ENCODE data around the gene CALML3. TPM values are rescaled to one million over a fixed set of nuclear protein-coding genes. Genes with fewer than 3 reads are reported as not detected.

Gene CALML3
- total and polyA plus RNA-seq, 2 donors (not counting 3 experiments of a cell fraction or from before 2014, with no cell fraction given) = not detected

DNA sequence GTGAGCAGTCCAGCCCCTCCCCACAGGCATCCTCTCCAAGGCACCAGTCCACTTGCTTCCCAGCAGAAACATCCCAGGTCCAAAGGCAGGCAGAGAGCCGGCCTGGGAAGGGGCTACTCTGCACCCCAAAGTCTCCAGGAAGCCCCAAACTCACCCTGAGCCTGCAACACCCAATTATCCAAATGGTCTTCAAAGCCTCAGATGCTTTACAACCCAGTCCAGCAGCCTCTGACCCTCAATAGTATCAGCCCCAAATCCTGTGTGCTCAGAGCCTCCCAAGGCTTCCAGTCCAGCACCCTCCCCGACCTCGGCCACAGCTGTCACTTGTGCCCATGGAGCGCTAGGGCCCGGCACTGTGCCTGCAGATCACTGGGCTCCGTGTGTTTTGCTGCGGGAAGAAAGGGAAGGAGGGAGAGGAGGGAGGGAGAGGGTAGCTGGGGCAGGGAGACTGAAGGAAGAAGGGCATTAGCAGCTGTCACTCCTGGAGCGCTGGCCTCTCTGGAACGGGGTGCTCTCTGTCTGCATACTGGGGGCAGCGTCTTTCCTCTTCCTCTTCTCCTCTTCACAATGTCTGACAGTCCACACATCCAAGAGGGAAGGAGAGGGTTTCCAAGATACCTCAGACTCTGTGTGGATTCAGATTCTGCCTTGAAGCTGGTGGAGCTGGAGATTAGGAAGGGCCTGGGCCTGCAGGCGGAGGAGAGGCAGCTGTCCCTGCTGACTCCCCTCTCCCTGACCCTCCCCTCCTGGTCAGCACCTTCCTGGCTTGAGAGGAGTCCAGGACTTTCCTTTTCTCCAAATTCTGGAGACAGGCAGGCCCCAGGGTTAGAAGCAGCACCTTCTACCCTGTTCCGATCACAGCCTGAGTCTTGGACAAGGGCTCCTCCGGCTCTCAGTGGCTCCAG is 38.6 kb upstream of the CALML3 start:
- Histone ChIP-seq H3K4me3 (replicated peaks in 1 of 3; ENCODE audit: insufficient read depth in 1 of 3, low read depth in 1 of 3, low read length in 3 of 3) (no peak overlapping the region), H3K79me2 (ENCODE audit: control insufficient read depth, insufficient read depth, low read length) (no peaks in the 10 kb centered on the region), H4K20me1 (replicated peaks; ENCODE audit: control insufficient read depth, extremely low read depth, insufficient read depth, low read length) (no peaks in the 10 kb centered on the region), H3K9ac (replicated peaks; ENCODE audit: extremely low read depth, insufficient read depth, low read length) (no peak overlapping the region), H3K9me3 (replicated peaks; ENCODE audit: control insufficient read depth, insufficient read depth, low read length) (no peaks in the 10 kb centered on the region), H3K9me1 (replicated peaks; ENCODE audit: control insufficient read depth, extremely low read depth, insufficient read depth, low read length) (no peaks in the 10 kb centered on the region), H3K36me3 (ENCODE audit: control insufficient read depth in 2 of 2, extremely low read depth in 1 of 2, insufficient read depth in 2 of 2, low read length in 2 of 2) (no peaks in the 10 kb centered on the region), H2AFZ (ENCODE audit: low read depth, low read length) (no peak overlapping the region), H3K27me3 (ENCODE audit: control insufficient read depth in 2 of 2, insufficient read depth in 2 of 2, low read length in 2 of 2) (no peaks in the 10 kb centered on the region), H3K27ac (ENCODE audit: insufficient read depth, low read depth, low read length) (no peak overlapping the region), H3K4me2 (ENCODE audit: insufficient read depth, low read length) (no peak overlapping the region), H3K4me1 (ENCODE audit: control insufficient read depth, extremely low read depth, insufficient read depth, low read length) (no peaks in the 10 kb centered on the region)
- dilution Hi-C loops (cut with MboI; ENCODE audit: extremely low pct_ligation_motif_present, low sequenced_read_pairs) = no loop called here
- DNase-seq (ENCODE audit: low read depth, low spot score) = no peak
- intact Hi-C loops (cut with micrococcal nuclease) = no loop called here
- FAIRE-seq = no peak
- ChIA-PET POLR2A (no interaction called here), CTCF (no interaction called here)
- TF ChIP-seq, protein P1, sequence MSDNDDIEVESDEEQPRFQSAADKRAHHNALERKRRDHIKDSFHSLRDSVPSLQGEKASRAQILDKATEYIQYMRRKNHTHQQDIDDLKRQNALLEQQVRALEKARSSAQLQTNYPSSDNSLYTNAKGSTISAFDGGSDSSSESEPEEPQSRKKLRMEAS (IDR thresholded peaks at IDR 0.05; ENCODE audit: insufficient read depth, insufficient read length) = no peak
- TF ChIP-seq GATA2 (IDR thresholded peaks at IDR 0.05; ENCODE audit: insufficient read depth, insufficient read length, low read depth, low read length) (no peak), EZH2 (IDR thresholded peaks at IDR 0.05; ENCODE audit: borderline replicate concordance, low read depth, low read length, severe bottlenecking) (no peak), MYC (IDR thresholded peaks at IDR 0.05; ENCODE audit: low read depth, low read length) (no peak), JUN (IDR thresholded peaks at IDR 0.05; ENCODE audit: borderline replicate concordance, insufficient read depth, insufficient read length, low read depth) (no peak), FOS (IDR thresholded peaks at IDR 0.05; ENCODE audit: borderline replicate concordance, insufficient read depth, low read length) (no peak), POLR2AphosphoS5 (IDR thresholded peaks at IDR 0.05; ENCODE audit: insufficient read depth, low read depth, low read length) (no peak), POLR2A (IDR thresholded peaks at IDR 0.05; ENCODE audit: low read depth, low read length) (no peak)
- TF ChIP-seq, protein P2, sequence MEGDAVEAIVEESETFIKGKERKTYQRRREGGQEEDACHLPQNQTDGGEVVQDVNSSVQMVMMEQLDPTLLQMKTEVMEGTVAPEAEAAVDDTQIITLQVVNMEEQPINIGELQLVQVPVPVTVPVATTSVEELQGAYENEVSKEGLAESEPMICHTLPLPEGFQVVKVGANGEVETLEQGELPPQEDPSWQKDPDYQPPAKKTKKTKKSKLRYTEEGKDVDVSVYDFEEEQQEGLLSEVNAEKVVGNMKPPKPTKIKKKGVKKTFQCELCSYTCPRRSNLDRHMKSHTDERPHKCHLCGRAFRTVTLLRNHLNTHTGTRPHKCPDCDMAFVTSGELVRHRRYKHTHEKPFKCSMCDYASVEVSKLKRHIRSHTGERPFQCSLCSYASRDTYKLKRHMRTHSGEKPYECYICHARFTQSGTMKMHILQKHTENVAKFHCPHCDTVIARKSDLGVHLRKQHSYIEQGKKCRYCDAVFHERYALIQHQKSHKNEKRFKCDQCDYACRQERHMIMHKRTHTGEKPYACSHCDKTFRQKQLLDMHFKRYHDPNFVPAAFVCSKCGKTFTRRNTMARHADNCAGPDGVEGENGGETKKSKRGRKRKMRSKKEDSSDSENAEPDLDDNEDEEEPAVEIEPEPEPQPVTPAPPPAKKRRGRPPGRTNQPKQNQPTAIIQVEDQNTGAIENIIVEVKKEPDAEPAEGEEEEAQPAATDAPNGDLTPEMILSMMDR (IDR thresholded peaks at IDR 0.05; ENCODE audit: extremely low read depth in 1 of 2, insufficient read depth in 1 of 2, low read depth in 1 of 2, low read length in 2 of 2) = no peak
- no TSS peak for BruUV-seq (replicated peaks)
